Calu3 (cell line): ENCODE results near the gene CRTC2. TPM values are rescaled to one million over a fixed set of nuclear protein-coding genes. Genes with fewer than 3 reads are reported as not detected.
"Not testable (repeated sequence)": the region's sequence is repeated elsewhere in the genome, so short reads cannot be mapped to it uniquely, and the experiment has no call there.

Experiments used
- BruUV-seq: library from RNA; stranded (reverse); fragments of 400-500 nt; replicated peaks from 2 replicates; lab custom pipeline; 2021; lab: Mats Ljungman, UMichigan
- CTCF ChIA-PET: fragments of 300-600 bp; sonication (Branson Sonifier 250); formaldehyde crosslinking; loops from one replicate; lab custom pipeline; 2022; ENCODE audit warnings: antibody characterized with exemption; lab: Charles Lee
- DNase-seq: peaks from one replicate; pipeline ENCODE4 v3.0.0; 2022
- H3K27ac Mint-ChIP-seq: one replicate; pipeline ENCODE4 v1.8.0; 2022; ENCODE audit warnings: mixed read lengths; ENCODE audit not compliant: unreplicated experiment
- H3K27me3 Mint-ChIP-seq: one replicate; pipeline ENCODE4 v1.8.0; 2022; ENCODE audit warnings: mixed read lengths; ENCODE audit not compliant: unreplicated experiment
- H3K36me3 Mint-ChIP-seq: one replicate; pipeline ENCODE4 v1.8.0; 2022; ENCODE audit warnings: mild to moderate bottlenecking, moderate library complexity, mixed read lengths; ENCODE audit not compliant: insufficient read depth, unreplicated experiment
- H3K4me1 Mint-ChIP-seq: one replicate; pipeline ENCODE4 v1.8.0; 2022; ENCODE audit warnings: mild to moderate bottlenecking, low read depth, mixed read lengths; ENCODE audit not compliant: unreplicated experiment
- H3K4me3 Mint-ChIP-seq: one replicate; pipeline ENCODE4 v1.8.0; 2022; ENCODE audit warnings: mild to moderate bottlenecking, low read depth, moderate library complexity, mixed read lengths; ENCODE audit not compliant: unreplicated experiment
- H3K9me3 Mint-ChIP-seq: one replicate; pipeline ENCODE4 v1.8.0; 2022; ENCODE audit warnings: low read depth, mixed read lengths; ENCODE audit not compliant: unreplicated experiment
- intact Hi-C: fragments of 100-400 bp; cut with micrococcal nuclease; formaldehyde crosslinking; loops from one replicate; pipeline ENCODE4 v1.10.0; 2022; ENCODE audit not compliant: unreplicated experiment
- total RNA-seq: library from RNA; stranded (reverse); gene quantifications from 2 replicates; pipeline ENCODE4 v1.2.3, GENCODE V29; 2022
- TF ChIP-seq, protein P1 (sequence below): fragments of 200-600 bp; IDR thresholded peaks from one replicate; pipeline ENCODE4 v1.8.0; 2022; ENCODE audit warnings: antibody characterized with exemption; ENCODE audit not compliant: unreplicated experiment

CRTC2 gene
- total RNA-seq, 1 experiment from 2014 or later = 52.1 TPM

DNA sequence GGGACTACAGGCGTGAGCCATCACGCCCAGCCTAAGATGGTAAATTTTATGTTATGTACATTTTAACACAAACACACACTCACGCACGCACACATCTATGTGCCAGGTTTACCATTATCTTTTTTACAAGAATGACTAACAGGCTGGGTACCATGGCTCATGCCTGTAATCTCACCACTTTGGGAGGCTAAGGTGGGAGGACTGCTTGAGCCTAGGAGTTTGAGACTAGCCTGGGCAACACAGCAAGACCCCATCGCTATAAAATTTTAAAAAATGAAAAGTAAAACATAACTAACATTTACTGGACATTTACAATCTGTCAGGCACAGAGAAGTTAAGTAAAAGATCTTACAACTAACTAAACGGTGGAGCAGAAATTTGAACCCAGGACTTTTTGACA, 50.3 kb downstream of the CRTC2 start:
- CTCF ChIA-PET = no interaction called here
- no TSS peak for BruUV-seq
- H3K9me3 Mint-ChIP-seq = no peaks in the 10 kb centered on the region
- intact Hi-C loops = no loop called here
- peaks cover 8% of the 10 kb centered on the region for H3K4me1 Mint-ChIP-seq
- DNase-seq = no peak
- H3K27ac Mint-ChIP-seq = no peak overlapping the region
- peaks cover 16% of the 10 kb centered on the region for H3K36me3 Mint-ChIP-seq
- no peaks in the 10 kb centered on the region for H3K27me3 Mint-ChIP-seq
- no peak overlapping the region for H3K4me3 Mint-ChIP-seq
- TF ChIP-seq, protein P1, sequence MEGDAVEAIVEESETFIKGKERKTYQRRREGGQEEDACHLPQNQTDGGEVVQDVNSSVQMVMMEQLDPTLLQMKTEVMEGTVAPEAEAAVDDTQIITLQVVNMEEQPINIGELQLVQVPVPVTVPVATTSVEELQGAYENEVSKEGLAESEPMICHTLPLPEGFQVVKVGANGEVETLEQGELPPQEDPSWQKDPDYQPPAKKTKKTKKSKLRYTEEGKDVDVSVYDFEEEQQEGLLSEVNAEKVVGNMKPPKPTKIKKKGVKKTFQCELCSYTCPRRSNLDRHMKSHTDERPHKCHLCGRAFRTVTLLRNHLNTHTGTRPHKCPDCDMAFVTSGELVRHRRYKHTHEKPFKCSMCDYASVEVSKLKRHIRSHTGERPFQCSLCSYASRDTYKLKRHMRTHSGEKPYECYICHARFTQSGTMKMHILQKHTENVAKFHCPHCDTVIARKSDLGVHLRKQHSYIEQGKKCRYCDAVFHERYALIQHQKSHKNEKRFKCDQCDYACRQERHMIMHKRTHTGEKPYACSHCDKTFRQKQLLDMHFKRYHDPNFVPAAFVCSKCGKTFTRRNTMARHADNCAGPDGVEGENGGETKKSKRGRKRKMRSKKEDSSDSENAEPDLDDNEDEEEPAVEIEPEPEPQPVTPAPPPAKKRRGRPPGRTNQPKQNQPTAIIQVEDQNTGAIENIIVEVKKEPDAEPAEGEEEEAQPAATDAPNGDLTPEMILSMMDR = no peak

DNA sequence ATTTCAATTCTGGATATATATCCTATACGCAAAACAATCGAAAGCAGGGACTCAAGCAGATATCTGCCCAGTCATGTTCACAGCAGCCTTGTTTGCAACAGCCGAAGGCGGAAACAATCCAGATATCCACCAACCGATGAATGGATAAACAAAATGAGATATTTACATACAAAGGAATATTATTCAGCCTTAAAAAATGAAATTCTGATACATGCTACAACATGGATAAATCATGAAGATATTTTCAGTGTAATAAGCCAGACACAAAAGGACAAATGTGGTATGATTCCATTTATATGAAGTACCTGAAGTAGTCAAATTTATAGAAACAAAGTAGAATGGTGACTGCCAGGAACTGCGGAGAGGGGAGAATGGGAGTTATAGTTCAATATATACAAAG, 51.3 kb downstream of the CRTC2 start:
- no TSS peak for BruUV-seq
- Mint-ChIP-seq H3K4me3 (no peak overlapping the region), H3K9me3 (no peaks in the 10 kb centered on the region), H3K36me3 (peaks cover 16% of the 10 kb centered on the region), H3K27me3 (no peaks in the 10 kb centered on the region), H3K4me1 (peaks cover 8% of the 10 kb centered on the region), H3K27ac (no peak overlapping the region)
- TF ChIP-seq, protein P1 = no peak
- intact Hi-C loops = no loop called here
- no peak for DNase-seq
- CTCF ChIA-PET = no interaction called here

DNA sequence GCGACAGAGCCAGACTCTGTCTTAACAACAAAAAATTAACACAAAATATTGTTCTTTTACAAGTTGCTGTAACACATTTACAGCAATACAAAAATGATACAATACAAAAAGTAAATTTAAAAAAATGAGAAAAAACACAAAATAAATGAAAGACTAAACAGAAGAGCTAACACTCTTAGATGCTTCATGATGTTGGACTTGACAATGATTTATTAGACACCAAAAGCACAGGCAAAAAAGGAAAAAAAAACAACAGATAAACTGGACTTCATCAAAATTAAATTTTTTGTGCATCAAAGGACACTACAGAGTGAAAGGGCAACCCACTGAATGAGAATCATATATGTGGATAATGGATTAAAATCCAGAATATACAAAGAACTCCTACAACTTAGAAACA, 52.0 kb downstream of the CRTC2 start:
- Mint-ChIP-seq H3K27ac (no peak overlapping the region), H3K4me1 (peaks cover 7% of the 10 kb centered on the region), H3K27me3 (no peaks in the 10 kb centered on the region), H3K4me3 (no peak overlapping the region), H3K36me3 (peaks cover 11% of the 10 kb centered on the region), H3K9me3 (no peaks in the 10 kb centered on the region)
- CTCF ChIA-PET = no interaction called here
- BruUV-seq = no TSS peak
- TF ChIP-seq, protein P1 = no peak
- intact Hi-C loops = no loop called here
- DNase-seq = no peak

DNA sequence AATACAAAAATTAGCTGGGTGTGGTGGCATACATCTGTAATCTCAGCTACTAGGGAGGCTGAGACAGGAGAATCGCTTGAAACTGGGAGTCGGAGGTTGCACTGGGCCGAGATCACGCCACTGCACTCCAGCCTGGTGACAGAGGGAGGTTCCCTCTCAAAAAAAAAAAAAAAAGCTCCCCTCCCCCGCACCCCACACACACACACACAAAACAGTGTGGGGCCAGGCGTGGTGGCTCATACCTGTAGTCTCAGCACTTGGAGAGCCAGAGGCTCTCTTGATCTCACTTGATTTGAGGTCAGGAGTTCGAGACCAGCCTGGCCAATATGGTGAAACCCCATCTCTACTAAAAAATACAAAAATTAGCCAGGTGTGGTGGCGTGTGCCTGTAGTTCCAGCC, 52.5 kb downstream of the CRTC2 start:
- intact Hi-C loops, BruUV-seq: not testable (repeated sequence)

DNA sequence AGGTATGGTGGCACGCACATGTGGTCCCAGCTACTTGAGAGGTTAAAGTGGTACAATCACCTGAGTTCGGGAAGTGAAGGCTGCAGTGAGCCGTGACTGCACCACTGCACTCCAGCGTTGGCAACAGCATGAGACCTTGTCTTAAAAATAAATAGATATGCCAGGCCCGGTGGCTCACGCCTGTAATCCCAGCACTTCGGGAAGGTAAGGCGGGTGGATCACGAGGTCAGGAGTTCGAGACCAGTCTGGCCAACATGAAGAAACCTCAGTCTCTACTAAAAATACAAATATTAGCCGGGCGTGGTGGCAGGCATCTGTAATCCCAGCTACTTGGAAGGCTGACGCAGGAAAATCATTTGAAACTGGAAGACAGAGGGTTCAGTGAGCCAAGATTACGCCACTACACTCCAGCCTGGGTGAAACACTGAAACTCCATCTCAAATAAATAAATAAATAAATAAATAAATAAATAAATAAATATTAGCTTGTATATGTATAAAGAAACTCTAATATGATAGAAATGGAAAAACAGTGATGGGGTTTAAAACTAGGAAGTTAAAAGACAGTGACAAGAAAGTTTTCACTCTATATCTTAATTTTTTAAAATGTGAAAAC, 54.5 kb downstream of the CRTC2 start:
- Mint-ChIP-seq H3K9me3 (no peaks in the 10 kb centered on the region), H3K27ac (no peak overlapping the region), H3K4me3 (no peak overlapping the region), H3K36me3 (peaks cover 16% of the 10 kb centered on the region), H3K27me3 (no peaks in the 10 kb centered on the region), H3K4me1 (no peaks in the 10 kb centered on the region)
- BruUV-seq = no TSS peak
- intact Hi-C loops = no loop called here
- TF ChIP-seq, protein P1 = no peak
- CTCF ChIA-PET = interaction anchor here (1.1 kb wide), 1 partner anchor 38 kb away, joined by 3 read pairs; no protein-coding TSS in a partner anchor
- no peak for DNase-seq

More for the DNA sequence above, 52.5 kb downstream of the CRTC2 start:
- not testable (repeated sequence) for H3K4me3 Mint-ChIP-seq, H3K9me3 Mint-ChIP-seq, H3K27me3 Mint-ChIP-seq, H3K4me1 Mint-ChIP-seq, DNase-seq, H3K27ac Mint-ChIP-seq
- CTCF ChIA-PET = interaction anchor here (0.5 kb wide), 1 partner anchor 956 kb away, joined by 4 read pairs; no protein-coding TSS in a partner anchor
- peaks cover 10% of the 10 kb centered on the region for H3K36me3 Mint-ChIP-seq
